Endothelial cell of umbilical vein (primary cell): ENCODE results near the gene PPM1J. TPM values are rescaled to one million over a fixed set of nuclear protein-coding genes. Genes with fewer than 3 reads are reported as not detected.

Source experiments
- BruUV-seq: library from RNA; stranded (reverse); fragments of 400-500 nt; replicated peaks from 2 replicates; lab custom pipeline; 2021; lab: Mats Ljungman, UMichigan
- CTCF ChIA-PET: fragments of 300-600, 350-600 bp; sonication (Branson Sonifier 250); formaldehyde crosslinking; loops from one replicate; lab custom pipeline; 2021; ENCODE audit warnings: antibody characterized with exemption, inconsistent platforms; lab: Charles Lee
- POLR2A ChIA-PET: fragments of 300-600, 350-600 bp; sonication (Branson Sonifier 250); formaldehyde crosslinking; loops from one replicate; lab custom pipeline; 2021; ENCODE audit warnings: antibody characterized with exemption, inconsistent platforms; lab: Charles Lee
- DNase-seq: peaks from one replicate; pipeline ENCODE4 v3.0.0-alpha.2; 2011; ENCODE audit warnings: low read depth, low spot score
- FAIRE-seq: peaks from 2 replicates; lab custom pipeline; 2011; peaks lifted over from hg19 to GRCh38; lab: Jason Lieb, UNC
- H2AFZ ChIP-seq: 2 replicates; pipeline ENCODE4 v1.6.0; 2012; ENCODE audit warnings: low read depth, low read length, control low read depth, inconsistent platforms
- H3K27ac ChIP-seq: 2 replicates; pipeline ENCODE4 v1.5.1; 2011; ENCODE audit warnings: low read depth, mild to moderate bottlenecking, control low read depth, low read length, moderate library complexity; ENCODE audit not compliant: insufficient read depth
- H3K27me3 ChIP-seq, 2 experiments: 2 replicates each; pipeline versions ENCODE4 v1.6.0 to v1.6.1; 2011; ENCODE audit warnings: low read length in 2 of 2, mixed read lengths in 1 of 2; ENCODE audit not compliant: control insufficient read depth in 2 of 2, insufficient read depth in 2 of 2
- H3K36me3 ChIP-seq, 2 experiments: 2 replicates in 1 of 2; 3 replicates in 1 of 2; pipeline ENCODE4 v1.5.1; 2011; ENCODE audit warnings: low read length in 2 of 2, mild to moderate bottlenecking in 1 of 2, moderate library complexity in 1 of 2; ENCODE audit not compliant: control insufficient read depth in 2 of 2, insufficient read depth in 2 of 2; ENCODE audit errors: extremely low read depth in 1 of 2
- H3K4me1 ChIP-seq: 3 replicates; pipeline ENCODE4 v1.5.1; 2011; ENCODE audit warnings: mild to moderate bottlenecking, low read length; ENCODE audit not compliant: control insufficient read depth, insufficient read depth; ENCODE audit errors: extremely low read depth
- H3K4me2 ChIP-seq: 2 replicates; pipeline ENCODE4 v1.6.1; 2011; ENCODE audit warnings: low read length, control low read depth, mixed read lengths; ENCODE audit not compliant: insufficient read depth
- H3K4me3 ChIP-seq, 3 experiments: fragments of 200-600 bp in 1 of 3; sonication (generic), shearing (Covaris generic) in 1 of 3; replicated peaks in 1 of 3; 2 replicates each; pipeline ENCODE4 v1.5.1; 2011 to 2016; ENCODE audit warnings: control low read depth in 3 of 3, low read length in 3 of 3, mild to moderate bottlenecking in 2 of 3, inconsistent platforms in 1 of 3, low read depth in 1 of 3, moderate library complexity in 1 of 3; ENCODE audit not compliant: insufficient read depth in 1 of 3
- H3K79me2 ChIP-seq: 2 replicates; pipeline ENCODE4 v1.6.0; 2012; ENCODE audit warnings: low read length, inconsistent platforms; ENCODE audit not compliant: control insufficient read depth, insufficient read depth
- H3K9ac ChIP-seq: replicated peaks from 2 replicates; pipeline ENCODE3; 2011; ENCODE audit warnings: low read length, control low read depth; ENCODE audit not compliant: insufficient read depth; ENCODE audit errors: extremely low read depth
- H3K9me1 ChIP-seq: replicated peaks from 3 replicates; pipeline ENCODE4 v1.6.0; 2011; ENCODE audit warnings: mild to moderate bottlenecking, low read length; ENCODE audit not compliant: control insufficient read depth, insufficient read depth; ENCODE audit errors: extremely low read depth
- H3K9me3 ChIP-seq: replicated peaks from 2 replicates; pipeline ENCODE4 v1.5.1; 2012; ENCODE audit warnings: low read length, inconsistent platforms; ENCODE audit not compliant: control insufficient read depth, insufficient read depth
- H4K20me1 ChIP-seq: replicated peaks from 2 replicates; pipeline ENCODE3; 2011; ENCODE audit warnings: mild to moderate bottlenecking, low read length; ENCODE audit not compliant: control insufficient read depth, insufficient read depth; ENCODE audit errors: extremely low read depth
- CTCF ChIP-seq, 2 donors: IDR thresholded peaks; 1 replicate in 1 of 2; 2 replicates in 1 of 2; pipeline ENCODE4 v1.5.1; 2011; ENCODE audit warnings: low read length in 2 of 2, mild to moderate bottlenecking in 2 of 2, moderate library complexity in 2 of 2, control low read depth in 1 of 2, inconsistent platforms in 1 of 2, low read depth in 1 of 2; ENCODE audit not compliant: insufficient read depth in 1 of 2; ENCODE audit errors: extremely low read depth in 1 of 2
- EZH2 ChIP-seq: IDR thresholded peaks from 2 replicates; pipeline ENCODE4 v1.6.1; 2012; ENCODE audit warnings: borderline replicate concordance, low read depth, mild to moderate bottlenecking, moderate library complexity, low read length, inconsistent platforms; ENCODE audit not compliant: severe bottlenecking
- FOS ChIP-seq: IDR thresholded peaks from 2 replicates; pipeline ENCODE4 v1.6.1; 2011; ENCODE audit warnings: mild to moderate bottlenecking, low read length, moderate library complexity, borderline replicate concordance; ENCODE audit not compliant: insufficient read depth
- GATA2 ChIP-seq: IDR thresholded peaks from 2 replicates; pipeline ENCODE4 v1.7.0; 2011; ENCODE audit warnings: low read depth, mild to moderate bottlenecking, moderate library complexity, mixed read lengths, low read length; ENCODE audit not compliant: insufficient read length, insufficient read depth
- JUN ChIP-seq: IDR thresholded peaks from 2 replicates; pipeline ENCODE4 v1.6.1; 2011; ENCODE audit warnings: borderline replicate concordance, low read depth; ENCODE audit not compliant: insufficient read length, insufficient read depth
- MAX ChIP-seq: IDR thresholded peaks from 2 replicates; pipeline ENCODE4 v1.6.1; 2011; ENCODE audit not compliant: insufficient read depth, insufficient read length
- MYC ChIP-seq: IDR thresholded peaks from one replicate; pipeline ENCODE4 v1.6.1; 2011; ENCODE audit warnings: mild to moderate bottlenecking, low read depth, low read length
- POLR2A ChIP-seq: IDR thresholded peaks from 2 replicates; pipeline ENCODE4 v1.6.1; 2012; ENCODE audit warnings: low read depth, mild to moderate bottlenecking, control low read depth, low read length
- POLR2AphosphoS5 ChIP-seq: IDR thresholded peaks from 2 replicates; pipeline ENCODE4 v1.6.1; 2012; ENCODE audit warnings: low read depth, mild to moderate bottlenecking, control low read depth, low read length, moderate library complexity; ENCODE audit not compliant: insufficient read depth
- dilution Hi-C: fragments of 300-500 bp; cut with MboI; formaldehyde crosslinking; loops from one replicate; pipeline ENCODE4 v1.15.0; 2019; ENCODE audit warnings: low sequenced_read_pairs; ENCODE audit not compliant: extremely low pct_ligation_motif_present
- intact Hi-C: fragments of 100-400 bp; cut with micrococcal nuclease; formaldehyde crosslinking; loops from one replicate; pipeline ENCODE4 v1.10.0; 2022
- polyA plus RNA-seq, 4 experiments: library from polyadenylated mRNA; depleted of rRNA in 3 of 4; stranded (reverse) in 3 of 4; unstranded in 1 of 4; fragments of >200 nt; gene quantifications; 2 replicates each; pipeline versions ENCODE4 v1.2.1 to v1.2.3, GENCODE V29; 2011 to 2012; ENCODE audit warnings: missing spikeins in 1 of 4
- total RNA-seq: library from RNA; stranded (reverse); gene quantifications from 2 replicates; pipeline ENCODE4 v1.2.3, GENCODE V29; 2021

PPM1J gene
- total and polyA plus RNA-seq, 2 donors (not counting 3 experiments of a cell fraction or from before 2014, with no cell fraction given): 1.7 to 3.1 TPM

GRCh38 chr1:112737573-112737972 is 22.4 kb upstream of the PPM1J start:
- Histone ChIP-seq H3K4me3 (no peak overlapping the region), H3K27me3 (peaks cover 18 to 31% of the 10 kb centered on the region in 2 experiments), H3K4me1 (no peaks in the 10 kb centered on the region), H4K20me1 (no peaks in the 10 kb centered on the region), H3K36me3 (no peaks in the 10 kb centered on the region), H3K9me1 (no peaks in the 10 kb centered on the region), H3K4me2 (no peak overlapping the region), H3K27ac (no peak overlapping the region), H3K9ac (no peak overlapping the region), H3K9me3 (no peaks in the 10 kb centered on the region), H2AFZ (no peak overlapping the region), H3K79me2 (no peaks in the 10 kb centered on the region)
- ChIA-PET CTCF (interaction anchor here (1.3 to 1.4 kb wide), 2 partner anchors 18 to 21 kb away, joined by 3 read pairs; no protein-coding TSS in a partner anchor), POLR2A (no interaction called here)
- DNase-seq: no peak
- FAIRE-seq: no peak
- intact Hi-C loops: no loop called here
- dilution Hi-C loops: no loop called here
- no TSS peak for BruUV-seq
- TF ChIP-seq MYC (no peak), JUN (no peak), POLR2A (no peak), FOS (no peak), MAX (no peak)

- H4K20me1 ChIP-seq: no peaks in the 10 kb centered on the region
- intact Hi-C loops (no loop called here), dilution Hi-C loops (no loop called here)
- ChIA-PET POLR2A (interaction anchor here (0.6 kb wide), 1 partner anchor 18 kb away, joined by 5 read pairs; no protein-coding TSS in a partner anchor), CTCF (interaction anchor here (1.0 kb wide), 1 partner anchor 19 kb away, joined by 4 read pairs; no protein-coding TSS in a partner anchor)
- no peaks in the 10 kb centered on the region for H3K79me2 ChIP-seq
- DNase-seq (peak; percentile 26), FAIRE-seq (no peak)
- no peak overlapping the region for H3K4me3 ChIP-seq
- TF ChIP-seq MAX (no peak), POLR2A (no peak), POLR2AphosphoS5 (no peak), EZH2 (no peak), MYC (no peak), CTCF (IDR thresholded peaks at IDR 0.05; ENCODE audit: extremely low read depth in 1 of 2, insufficient read depth in 1 of 2, low read depth in 1 of 2, low read length in 2 of 2) (no peak), JUN (peak; percentile 5), GATA2 (no peak), FOS (peak; percentile 87)
- H3K9ac ChIP-seq: no peak overlapping the region
- no TSS peak for BruUV-seq
- no peak overlapping the region for H3K4me2 ChIP-seq
- H3K36me3 ChIP-seq: no peaks in the 10 kb centered on the region
- no peak overlapping the region for H2AFZ ChIP-seq
- H3K27me3 ChIP-seq: peaks cover 6 to 17% of the 10 kb centered on the region in 2 experiments
- no peaks in the 10 kb centered on the region for H3K4me1 ChIP-seq
- H3K9me1 ChIP-seq: no peaks in the 10 kb centered on the region
- H3K27ac ChIP-seq: no peak overlapping the region
- no peaks in the 10 kb centered on the region for H3K9me3 ChIP-seq
These were observed 20.6 kb upstream of the PPM1J start for GRCh38 chr1:112735752-112736151.
